ENCODE measurements around the gene RTRAF. TPM values are rescaled to one million over a fixed set of nuclear protein-coding genes. Genes with fewer than 3 reads are reported as not detected.

The RTRAF gene
- total RNA-seq, 1 experiment from 2014 or later: 93.7 TPM

GRCh38 chr14:51959928-51960327, 29.4 kb upstream of the RTRAF start:
- in situ Hi-C loops (cut with HindIII; ENCODE audit: low pct_unique_long_range_greater_than_20kb, low sequenced_read_pairs) (no loop called here), intact Hi-C loops (cut with micrococcal nuclease; ENCODE audit: unreplicated experiment) (no loop called here)
- ChIA-PET CTCF (no interaction called here), POLR2A (no interaction called here)
- H3K36me3 ChIP-seq (ENCODE audit: control insufficient read depth, insufficient read depth, low read length): no peaks in the 10 kb centered on the region
- ATAC-seq: no peak
- 0 out of 2 replicates have a peak, but pooled peaks cover 3% of the 10 kb centered on the region for H3K9me3 ChIP-seq (ENCODE audit: control insufficient read depth, insufficient read depth, low read depth, low read length)
- no peak overlapping the region for H3K27ac ChIP-seq (ENCODE audit: low read length)
- H3K4me1 ChIP-seq (ENCODE audit: control insufficient read depth, insufficient read depth, low read length): no peaks in the 10 kb centered on the region
- DNase-seq (ENCODE audit: low read depth, low spot score): no peak
- no peaks in the 10 kb centered on the region; the same call in none of the 2 replicates for H3K27me3 ChIP-seq (ENCODE audit: control insufficient read depth, insufficient read depth, low read length)
- no TSS peak for BruUV-seq (replicated peaks)
- TF ChIP-seq REST (IDR thresholded peaks at IDR 0.05; ENCODE audit: insufficient read depth in 1 of 2, low read depth in 2 of 2, low read length in 1 of 2): no peak
- no peak for TF ChIP-seq POLR2AphosphoS5 (IDR thresholded peaks at IDR 0.05; ENCODE audit: low read depth, low read length)
- TF ChIP-seq CTCF (IDR thresholded peaks at IDR 0.05): no peak
- TF ChIP-seq TCF7L2 (IDR thresholded peaks at IDR 0.05; ENCODE audit: low read depth, low read length): no peak
- no peak for TF ChIP-seq SIN3A (IDR thresholded peaks at IDR 0.05; ENCODE audit: borderline replicate concordance, insufficient read depth, low read depth, low read length)
- no peak overlapping the region for H3K4me3 ChIP-seq (ENCODE audit: low read depth in 2 of 2, low read length in 2 of 2)

GRCh38 chr14:51960866-51961265, 28.5 kb upstream of the RTRAF start:
- DNase-seq (ENCODE audit: low read depth, low spot score): no peak
- H3K4me3 ChIP-seq (ENCODE audit: low read depth in 2 of 2, low read length in 2 of 2): no peak overlapping the region
- ChIA-PET POLR2A (no interaction called here), CTCF (no interaction called here)
- no peaks in the 10 kb centered on the region; the same call in none of the 2 replicates for H3K27me3 ChIP-seq (ENCODE audit: control insufficient read depth, insufficient read depth, low read length)
- no peak overlapping the region for H3K27ac ChIP-seq (ENCODE audit: low read length)
- intact Hi-C loops (cut with micrococcal nuclease; ENCODE audit: unreplicated experiment): no loop called here
- 0 out of 2 replicates have a peak, but pooled peaks cover 3% of the 10 kb centered on the region for H3K9me3 ChIP-seq (ENCODE audit: control insufficient read depth, insufficient read depth, low read depth, low read length)
- in situ Hi-C loops (cut with HindIII; ENCODE audit: low pct_unique_long_range_greater_than_20kb, low sequenced_read_pairs): no loop called here
- H3K4me1 ChIP-seq (ENCODE audit: control insufficient read depth, insufficient read depth, low read length): no peaks in the 10 kb centered on the region
- H3K36me3 ChIP-seq (ENCODE audit: control insufficient read depth, insufficient read depth, low read length): no peaks in the 10 kb centered on the region
- ATAC-seq: no peak
- no TSS peak for BruUV-seq (replicated peaks)
- TF ChIP-seq CTCF (IDR thresholded peaks at IDR 0.05) (no peak), TCF7L2 (IDR thresholded peaks at IDR 0.05; ENCODE audit: low read depth, low read length) (no peak), POLR2AphosphoS5 (IDR thresholded peaks at IDR 0.05; ENCODE audit: low read depth, low read length) (no peak), REST (IDR thresholded peaks at IDR 0.05; ENCODE audit: insufficient read depth in 1 of 2, low read depth in 2 of 2, low read length in 1 of 2) (no peak), SIN3A (IDR thresholded peaks at IDR 0.05; ENCODE audit: borderline replicate concordance, insufficient read depth, low read depth, low read length) (no peak)
